Liver (tissue), 9 donors: ENCODE measurements around the gene TAOK2. TPM values are rescaled to one million over a fixed set of nuclear protein-coding genes. Genes with fewer than 3 reads are reported as not detected.

ENCODE experiments used
- DNase-seq: peaks from one replicate; pipeline ENCODE4 v3.0.0-alpha.2; 2017; ENCODE audit warnings: low spot score
- H3K27ac ChIP-seq, 2 donors: one replicate each; pipeline ENCODE4 v1.7.0; 2013; ENCODE audit warnings: inconsistent platforms in 2 of 2, low read length in 2 of 2, control low read depth in 1 of 2, low read depth in 1 of 2, mild to moderate bottlenecking in 1 of 2
- H3K27me3 ChIP-seq, 4 donors: one replicate each; pipeline versions ENCODE4 v1.6.1 to v1.7.0; 2013; ENCODE audit warnings: low read length in 3 of 4, inconsistent platforms in 1 of 4, mild to moderate bottlenecking in 1 of 4, moderate library complexity in 1 of 4; ENCODE audit not compliant: control insufficient read depth in 4 of 4, insufficient read depth in 4 of 4
- H3K36me3 ChIP-seq, 4 donors: one replicate each; pipeline versions ENCODE4 v1.6.1 to v1.7.0; 2013; ENCODE audit warnings: low read length in 3 of 4, mild to moderate bottlenecking in 3 of 4, low read depth in 1 of 4, moderate library complexity in 1 of 4; ENCODE audit not compliant: control insufficient read depth in 4 of 4, insufficient read depth in 3 of 4
- H3K4me1 ChIP-seq, 4 donors: one replicate each; pipeline versions ENCODE4 v1.6.1 to v1.7.0; 2013; ENCODE audit warnings: low read length in 3 of 4, mild to moderate bottlenecking in 3 of 4, moderate library complexity in 1 of 4; ENCODE audit not compliant: control insufficient read depth in 4 of 4, insufficient read depth in 4 of 4
- H3K4me3 ChIP-seq, 3 donors: one replicate each; pipeline versions ENCODE4 v1.6.1 to v1.7.0; 2013; ENCODE audit warnings: low read length in 3 of 3, control low read depth in 1 of 3, low read depth in 1 of 3, mild to moderate bottlenecking in 1 of 3
- H3K9ac ChIP-seq, 2 donors: one replicate each; pipeline ENCODE4 v1.7.0; 2013; ENCODE audit warnings: low read length in 2 of 2, mild to moderate bottlenecking in 2 of 2, moderate library complexity in 2 of 2, control low read depth in 1 of 2, low read depth in 1 of 2
- H3K9me3 ChIP-seq, 4 donors: one replicate each; pipeline versions ENCODE4 v1.6.1 to v1.7.0; 2013; ENCODE audit warnings: low read length in 3 of 4; ENCODE audit not compliant: control insufficient read depth in 4 of 4
- CTCF ChIP-seq: fragments of 150-350 bp; IDR thresholded peaks from 2 replicates; pipeline ENCODE4 v1.5.1; 2017; ENCODE audit warnings: improper control_type of control experiment, low read depth, low read length; ENCODE audit not compliant: missing input control
- EGR1 ChIP-seq, 2 donors: IDR thresholded peaks; 2 replicates each; pipeline ENCODE4 v1.6.1; 2016 to 2018; ENCODE audit warnings: antibody characterized with exemption in 2 of 2, low read depth in 2 of 2
- FOXA1 ChIP-seq: IDR thresholded peaks from 2 replicates; pipeline ENCODE4 v1.6.1; 2016; ENCODE audit warnings: antibody characterized with exemption
- GABPA ChIP-seq, 2 donors: IDR thresholded peaks in 1 of 2; conservative IDR thresholded peaks in 1 of 2; 2 replicates each; pipeline ENCODE4 v1.6.1; 2016; ENCODE audit warnings: antibody characterized with exemption in 2 of 2, mild to moderate bottlenecking in 1 of 2, moderate library complexity in 1 of 2
- HNF4A ChIP-seq, 2 donors: conservative IDR thresholded peaks; 2 replicates each; pipeline ENCODE4 v1.6.1; 2016; ENCODE audit warnings: antibody characterized with exemption in 2 of 2, mild to moderate bottlenecking in 2 of 2
- HNF4G ChIP-seq: IDR thresholded peaks from 2 replicates; pipeline ENCODE4 v1.6.1; 2016; ENCODE audit warnings: antibody characterized with exemption
- JUND ChIP-seq, 2 donors: IDR thresholded peaks; 2 replicates each; pipeline ENCODE4 v1.6.1; 2016; ENCODE audit warnings: antibody characterized with exemption in 2 of 2
- MAX ChIP-seq: IDR thresholded peaks from 2 replicates; pipeline ENCODE4 v1.6.1; 2016; ENCODE audit warnings: antibody characterized with exemption
- NR2F2 ChIP-seq: IDR thresholded peaks from 2 replicates; pipeline ENCODE4 v1.6.1; 2016; ENCODE audit warnings: antibody characterized with exemption
- RAD21 ChIP-seq, 2 donors: IDR thresholded peaks; 2 replicates each; pipeline ENCODE4 v1.6.1; 2016; ENCODE audit warnings: antibody characterized with exemption in 2 of 2, mild to moderate bottlenecking in 2 of 2
- REST ChIP-seq: IDR thresholded peaks from 2 replicates; pipeline ENCODE4 v1.6.1; 2016; ENCODE audit warnings: antibody characterized with exemption, mild to moderate bottlenecking
- RXRA ChIP-seq, 2 donors: IDR thresholded peaks; 2 replicates each; pipeline ENCODE4 v1.6.1; 2017 to 2018; ENCODE audit warnings: antibody characterized with exemption in 2 of 2, mild to moderate bottlenecking in 1 of 2
- SP1 ChIP-seq: IDR thresholded peaks from 2 replicates; pipeline ENCODE4 v1.6.1; 2018; ENCODE audit warnings: antibody characterized with exemption, mild to moderate bottlenecking
- TAF1 ChIP-seq: conservative IDR thresholded peaks from 2 replicates; pipeline ENCODE4 v1.6.1; 2016; ENCODE audit warnings: antibody characterized with exemption, mild to moderate bottlenecking
- YY1 ChIP-seq: IDR thresholded peaks from 2 replicates; pipeline ENCODE4 v1.6.1; 2016; ENCODE audit warnings: antibody characterized with exemption, mild to moderate bottlenecking
- ZBTB33 ChIP-seq: IDR thresholded peaks from 2 replicates; pipeline ENCODE4 v1.6.1; 2016; ENCODE audit warnings: antibody characterized with exemption
- WGBS: extraction: QIAGEN DNeasy Blood & Tissue Kit; methylation state at CpG from one replicate; pipeline ENCODE4 v1.1.7; 2013; 5-methylcytosine and 5-hydroxymethylcytosine counted together
- polyA plus RNA-seq, 2 donors: library from polyadenylated mRNA; stranded (reverse) in 1 of 2; unstranded in 1 of 2; fragments of 200-250 nt in 1 of 2; fragments of >200 nt in 1 of 2; fragmentation: Nextera tagmentation in 1 of 2; extraction: Ambion mirVana in 1 of 2; gene quantifications; one replicate each; pipeline versions ENCODE4 v1.2.1 to v1.2.3, GENCODE V29; 2013 to 2015
- total RNA-seq, 2 donors: library from RNA; depleted of rRNA; stranded (reverse); fragments of >200 nt; gene quantifications; one replicate each; pipeline ENCODE4 v1.2.3, GENCODE V29; 2014
- donor health status: healthy.
- donor health status: healthy.
- donor health status: healthy.
- donor health status: healthy.
- donor health status: healthy.

Gene TAOK2
- total and polyA plus RNA-seq, 4 donors = 2.2 to 27.9 (median 16.0) TPM

GRCh38 chr16:29983420-29984136 lies 9.9 kb downstream of the TAOK2 start:
- no peak for TF ChIP-seq SP1
- no peak for TF ChIP-seq ZBTB33
- TF ChIP-seq HNF4G = no peak
- TF ChIP-seq FOXA1 = no peak
- TF ChIP-seq JUND (IDR thresholded peaks at IDR 0.05) = no peak
- no peak for TF ChIP-seq NR2F2
- TF ChIP-seq YY1 = no peak
- TF ChIP-seq HNF4A (conservative IDR thresholded peaks at IDR 0.05) = no peak
- TF ChIP-seq REST = no peak
- no peak for TF ChIP-seq CTCF
- no peak for TF ChIP-seq GABPA (IDR thresholded peaks at IDR 0.05 in 1 of 2, conservative IDR thresholded peaks at IDR 0.05 in 1 of 2)
- no peak for TF ChIP-seq MAX
- no peak for TF ChIP-seq RAD21 (IDR thresholded peaks at IDR 0.05)
- TF ChIP-seq RXRA (IDR thresholded peaks at IDR 0.05) = no peak
- TF ChIP-seq TAF1 = no peak
- TF ChIP-seq EGR1 (IDR thresholded peaks at IDR 0.05; ENCODE audit: low read depth in 2 of 2) = no peak
- H3K4me1 ChIP-seq = no peaks in the 10 kb centered on the region
- H3K9ac ChIP-seq = no peak overlapping the region
- peaks cover 38 to 94% (median 75%) of the 10 kb centered on the region in 4 donors for H3K36me3 ChIP-seq
- no peak overlapping the region for H3K4me3 ChIP-seq
- no peak overlapping the region for H3K27ac ChIP-seq
- no peak for DNase-seq
- H3K9me3 ChIP-seq = no peaks in the 10 kb centered on the region
- WGBS = 95% methylated on average over 12 of the region's 12 CpGs
- H3K27me3 ChIP-seq = no peaks in the 10 kb centered on the region
